Upper lobe of right lung (tissue), 1 donor: Measurements from ENCODE around the gene THSD4. TPM values are rescaled to one million over a fixed set of nuclear protein-coding genes. Genes with fewer than 3 reads are reported as not detected.

Experiments
- ATAC-seq: fragments of 200-7000 bp; cut with Tn5 transposase; one replicate; pipeline ENCODE4 v1.9.1; 2020; ENCODE audit warnings: mild to moderate bottlenecking, moderate library complexity
- DNase-seq: peaks from one replicate; pipeline ENCODE4 v3.0.0-alpha.2; 2020
- H3K27ac ChIP-seq: fragments of 200-600 bp; one replicate; pipeline ENCODE4 v1.8.0; 2022
- H3K27me3 ChIP-seq: fragments of 200-600 bp; one replicate; pipeline ENCODE4 v1.8.0; 2022; ENCODE audit warnings: mild to moderate bottlenecking
- H3K36me3 ChIP-seq: fragments of 200-600 bp; one replicate; pipeline ENCODE4 v1.8.0; 2022
- H3K4me1 ChIP-seq: fragments of 200-600 bp; one replicate; pipeline ENCODE4 v1.8.0; 2022
- H3K4me3 ChIP-seq: fragments of 200-600 bp; one replicate; pipeline ENCODE4 v1.8.0; 2022; ENCODE audit warnings: mild to moderate bottlenecking
- H3K9me3 ChIP-seq: fragments of 200-600 bp; one replicate; pipeline ENCODE4 v1.8.0; 2022
- CTCF ChIP-seq: fragments of 200-600 bp; IDR thresholded peaks from one replicate; pipeline ENCODE4 v1.8.0; 2022; ENCODE audit warnings: antibody characterized with exemption
- intact Hi-C: fragments of 100-400 bp; cut with DNase I; formaldehyde crosslinking; loops from one replicate; pipeline ENCODE4 v1.11.0; 2022
- total RNA-seq: library from RNA; stranded (reverse); fragmentation: NEBNext Ultra II Directional; extraction: Animal tissue kit (Norgen Biotek cat#: 25700); gene quantifications from one replicate; pipeline ENCODE4 v1.2.1, GENCODE V29; 2021
- donor health status: DM: no; HTN: yes; CAD: no; lungs with severe emphysema.

Gene THSD4
- total RNA-seq, 1 donor from 2014 or later = 25.6 TPM

- DNase-seq (no peak), ATAC-seq (no peak)
- peaks cover 10% of the 10 kb centered on the region for H3K4me1 ChIP-seq
- H3K4me3 ChIP-seq = no peak overlapping the region
- no peaks in the 10 kb centered on the region for H3K36me3 ChIP-seq
- no peak overlapping the region for H3K27ac ChIP-seq
- no peak for TF ChIP-seq CTCF
- intact Hi-C loops = no loop called here
- no peaks in the 10 kb centered on the region for H3K9me3 ChIP-seq
- no peaks in the 10 kb centered on the region for H3K27me3 ChIP-seq
Measured at GRCh38 chr15:71151081-71151480, 35.8 kb downstream of the THSD4 start.

GRCh38 chr15:71152542-71152941 lies 37.3 kb downstream of the THSD4 start:
- Histone ChIP-seq H3K36me3 (no peaks in the 10 kb centered on the region), H3K4me3 (no peak overlapping the region), H3K27me3 (no peaks in the 10 kb centered on the region), H3K9me3 (no peaks in the 10 kb centered on the region), H3K4me1 (peaks cover 10% of the 10 kb centered on the region), H3K27ac (no peak overlapping the region)
- no peak for TF ChIP-seq CTCF
- ATAC-seq = no peak
- DNase-seq = no peak
- intact Hi-C loops = no loop called here

GRCh38 chr15:71153823-71154524 lies 38.7 kb downstream of the THSD4 start:
- Histone ChIP-seq H3K4me1 (peaks cover 10% of the 10 kb centered on the region), H3K36me3 (no peaks in the 10 kb centered on the region), H3K9me3 (no peaks in the 10 kb centered on the region), H3K4me3 (no peak overlapping the region), H3K27ac (no peak overlapping the region), H3K27me3 (no peaks in the 10 kb centered on the region)
- intact Hi-C loops = no loop called here
- ATAC-seq (no peak), DNase-seq (no peak)
- no peak for TF ChIP-seq CTCF

GRCh38 chr15:71154607-71155200 lies 39.4 kb downstream of the THSD4 start:
- ATAC-seq (no peak), DNase-seq (no peak)
- Histone ChIP-seq H3K4me3 (no peak overlapping the region), H3K4me1 (peaks cover 7% of the 10 kb centered on the region), H3K36me3 (no peaks in the 10 kb centered on the region), H3K9me3 (no peaks in the 10 kb centered on the region), H3K27me3 (no peaks in the 10 kb centered on the region), H3K27ac (no peak overlapping the region)
- no peak for TF ChIP-seq CTCF
- intact Hi-C loops = no loop called here

GRCh38 chr15:71155534-71155933 lies 40.3 kb downstream of the THSD4 start:
- intact Hi-C loops = no loop called here
- DNase-seq (no peak), ATAC-seq (no peak)
- H3K36me3 ChIP-seq = no peaks in the 10 kb centered on the region
- H3K4me1 ChIP-seq = no peaks in the 10 kb centered on the region
- H3K4me3 ChIP-seq = no peak overlapping the region
- H3K9me3 ChIP-seq = no peaks in the 10 kb centered on the region
- H3K27me3 ChIP-seq = no peaks in the 10 kb centered on the region
- no peak overlapping the region for H3K27ac ChIP-seq
- TF ChIP-seq CTCF = no peak
